Activated CD8-positive, alpha-beta memory T cell treated with anti-CD3 and anti-CD28 coated beads for 1 hour (primary cell): ENCODE results near the gene ENOX1.
"Not testable (repeated sequence)": the region's sequence is repeated elsewhere in the genome, so short reads cannot be mapped to it uniquely, and the experiment has no call there.

Experiments
- DNase-seq, 2 donors: peaks; one replicate each; pipeline ENCODE4 v3.0.0-alpha.2; 2020; ENCODE audit warnings: low read depth in 1 of 2; ENCODE audit errors: extremely low read depth in 1 of 2

ENOX1 gene

DNA sequence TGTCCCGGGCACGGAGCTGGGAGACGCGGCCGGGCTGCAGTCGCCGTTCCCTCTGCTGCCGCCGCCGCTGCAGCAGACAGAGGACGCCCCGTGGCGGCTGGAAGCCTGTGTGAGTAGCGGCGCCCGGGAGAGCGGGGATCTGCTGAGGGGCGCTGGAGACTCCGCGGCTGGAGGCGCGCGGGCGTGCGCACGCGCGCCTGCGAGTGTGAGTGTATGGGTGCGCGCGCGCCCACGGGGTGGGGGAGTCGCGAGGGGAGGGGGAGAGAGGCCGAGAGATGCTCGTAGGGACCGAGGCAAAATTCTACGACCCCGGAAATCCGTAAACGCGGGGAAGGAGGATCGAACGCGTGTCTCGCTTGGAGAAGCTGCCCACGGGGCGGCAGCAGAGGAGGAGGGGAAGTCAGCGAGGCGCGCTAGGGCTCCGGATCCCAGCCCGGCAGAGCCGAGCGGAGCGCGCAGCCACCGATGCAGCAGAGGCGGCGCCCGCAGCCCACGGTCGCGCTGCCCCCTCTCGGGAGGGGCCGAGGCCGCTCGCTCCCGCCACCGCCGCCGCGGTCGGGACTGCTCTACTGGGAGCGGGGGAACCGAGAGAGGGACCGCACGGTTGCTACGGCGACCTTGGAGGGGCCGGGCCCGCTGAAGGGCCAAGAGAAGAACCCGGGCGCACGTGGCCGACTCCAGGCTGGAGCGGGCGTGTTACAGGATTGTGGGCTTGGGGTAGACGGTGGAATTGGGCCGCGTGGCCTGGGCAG, at the start of gene ENOX1:
Gene ENOX1 (minus strand): TSS at position 207 of the 752 bp plus-strand sequence.
- no peak for DNase-seq

DNA sequence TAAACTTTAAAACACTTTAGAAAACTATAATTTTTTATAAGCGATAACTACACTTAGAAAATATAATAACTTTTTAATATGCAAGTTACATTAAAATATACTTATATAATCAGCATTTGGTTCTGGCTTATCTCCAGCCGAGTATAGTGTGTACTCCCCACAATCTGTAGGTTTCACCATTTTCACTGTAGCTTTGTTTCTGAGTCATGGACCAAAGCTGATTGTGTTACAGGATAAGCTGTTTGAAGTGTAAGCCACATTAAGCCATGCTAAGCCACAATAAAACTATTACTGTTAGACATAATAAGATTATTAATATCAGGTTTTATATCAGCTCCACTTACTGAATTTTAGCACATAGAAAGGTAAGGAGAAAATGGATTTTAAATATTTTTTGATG, 48.9 kb upstream of the ENOX1 start:
- DNase-seq: no peak

DNA sequence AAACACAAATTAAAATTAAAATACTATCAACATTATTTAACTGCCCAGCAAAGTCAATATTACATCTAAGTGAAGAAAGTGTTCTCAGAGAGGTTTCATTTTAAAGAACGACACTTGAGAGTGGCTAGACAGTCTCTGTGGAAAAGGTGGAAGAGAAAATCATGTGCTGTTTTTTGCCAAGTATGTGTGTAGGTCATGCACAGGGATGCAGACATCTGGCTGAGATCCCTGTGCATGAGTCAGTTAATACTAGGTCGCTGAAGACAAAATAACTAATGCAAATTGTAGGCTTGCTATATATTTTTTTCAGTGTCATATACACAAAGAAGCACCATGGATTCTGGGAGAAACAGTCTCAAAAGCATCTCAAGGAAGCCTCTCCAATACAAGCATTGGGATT, 44.3 kb upstream of the ENOX1 start:
- DNase-seq: no peak

DNA sequence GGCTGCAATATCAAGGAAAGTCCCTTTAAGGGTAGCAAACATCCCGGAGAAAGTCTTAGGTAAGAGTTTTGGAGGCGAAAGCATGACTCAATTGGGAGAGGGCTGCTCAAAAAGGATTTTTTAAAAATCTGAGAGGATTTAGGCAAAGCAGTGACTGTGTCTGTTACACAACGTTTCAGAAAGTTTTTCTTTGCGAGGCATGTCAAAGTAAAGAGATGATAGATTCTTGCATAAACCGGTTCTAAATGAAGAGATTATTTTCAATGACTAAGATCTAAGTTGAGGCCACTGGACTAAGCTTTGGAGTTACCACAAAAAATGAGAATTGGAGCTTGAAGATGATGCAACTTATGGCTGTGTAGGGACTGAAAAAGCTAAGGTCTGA, 43.7 kb upstream of the ENOX1 start:
- no peak for DNase-seq

DNA sequence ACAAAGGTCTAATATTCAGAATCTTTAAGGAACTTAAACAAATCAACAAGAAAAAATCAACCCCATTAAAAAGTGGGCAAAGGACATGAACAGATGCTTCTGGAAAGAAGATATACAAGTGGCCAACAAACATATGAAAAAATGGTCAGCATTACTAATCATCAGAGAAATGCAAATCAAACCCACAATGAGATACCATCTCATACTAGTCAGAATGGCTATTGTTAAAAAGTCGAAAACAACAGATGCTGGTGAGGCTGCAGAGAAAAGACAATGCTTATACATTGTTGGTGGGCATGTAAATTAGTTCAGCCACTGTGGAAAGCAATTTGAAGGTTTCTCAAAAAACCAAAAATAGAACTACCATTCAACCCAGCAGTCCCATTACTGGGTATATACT, 37.9 kb upstream of the ENOX1 start:
- DNase-seq: not testable (repeated sequence)

DNA sequence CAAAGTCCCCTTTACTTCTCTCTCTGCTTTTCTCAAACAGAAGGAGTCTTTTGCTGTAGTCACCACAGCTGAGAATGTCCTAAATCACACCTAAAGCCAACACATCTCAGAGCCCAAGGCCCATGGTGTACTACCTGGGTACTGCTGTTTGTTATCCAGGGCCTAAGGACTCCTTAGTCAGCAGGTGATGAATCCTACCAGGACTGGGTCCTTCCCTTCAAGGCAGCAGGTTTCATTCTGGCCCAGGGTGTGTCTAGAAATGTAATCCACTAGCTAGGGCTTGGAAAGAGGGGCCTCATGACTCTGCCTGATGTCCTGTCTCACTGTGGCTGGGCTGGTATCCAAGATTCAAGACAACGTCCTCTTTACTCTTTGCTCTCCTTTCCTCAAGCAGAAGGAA, 36.2 kb upstream of the ENOX1 start:
- no peak for DNase-seq

DNA sequence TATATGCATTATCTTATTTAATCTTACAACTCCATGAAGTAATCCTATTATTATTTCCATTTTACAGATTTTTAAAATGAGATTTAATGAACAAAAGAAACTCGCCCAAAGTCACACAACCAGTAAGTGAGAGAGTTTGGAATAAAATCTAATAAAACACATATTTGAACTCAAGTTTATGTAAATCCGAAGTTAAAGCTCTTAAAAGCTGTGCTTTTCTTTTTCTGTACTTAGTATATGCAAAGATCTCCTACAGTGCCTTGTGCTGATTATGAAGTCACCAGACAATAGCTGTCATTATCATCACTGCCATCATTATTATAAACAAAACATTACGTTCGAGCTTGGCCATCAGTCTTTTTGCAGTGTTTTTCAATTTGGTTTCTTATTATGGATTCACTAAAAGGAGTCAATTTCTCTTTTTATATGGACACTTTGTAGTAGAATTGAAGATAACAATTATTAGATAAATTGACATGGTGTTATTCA, 29.7 kb upstream of the ENOX1 start:
- DNase-seq: no peak

DNA sequence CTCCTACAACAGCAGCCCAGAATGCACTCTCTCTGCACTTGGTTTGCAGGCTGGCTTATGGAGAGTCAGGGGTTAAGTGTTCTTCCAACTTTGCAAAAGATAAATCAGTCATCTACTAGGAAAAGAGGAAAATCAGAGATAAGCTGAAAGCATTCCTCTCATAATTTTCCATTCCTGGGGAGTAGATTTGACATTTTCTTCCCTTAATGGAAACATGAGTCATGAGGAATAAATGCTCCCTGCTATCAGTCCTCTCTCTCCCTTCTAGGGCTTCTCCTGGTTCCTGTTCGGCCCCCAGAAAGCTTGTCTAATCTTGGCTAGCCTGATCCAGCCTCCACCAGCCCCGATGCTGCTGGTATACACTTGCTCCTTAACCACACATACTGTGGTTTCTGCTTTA, 28.4 kb upstream of the ENOX1 start:
- DNase-seq: no peak

DNA sequence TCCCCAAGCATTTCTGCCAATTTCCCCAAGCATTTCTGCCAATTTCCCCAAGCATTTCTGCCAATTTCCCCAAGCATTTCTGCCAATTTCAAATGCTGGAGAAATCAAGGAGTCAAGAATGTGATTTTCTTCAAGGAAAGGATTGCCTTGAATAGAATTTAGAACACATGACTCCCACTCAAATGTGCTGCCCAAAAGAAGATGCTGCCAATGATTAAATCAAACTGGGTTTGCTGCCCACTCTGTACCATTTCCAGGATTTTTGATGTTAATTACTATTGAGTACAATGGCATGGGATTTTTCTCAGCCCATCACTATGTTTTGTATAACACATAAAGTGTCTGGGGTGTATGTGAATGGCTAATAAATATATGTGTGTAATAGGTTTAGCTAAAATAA, 21.9 kb upstream of the ENOX1 start:
- no peak for DNase-seq

DNA sequence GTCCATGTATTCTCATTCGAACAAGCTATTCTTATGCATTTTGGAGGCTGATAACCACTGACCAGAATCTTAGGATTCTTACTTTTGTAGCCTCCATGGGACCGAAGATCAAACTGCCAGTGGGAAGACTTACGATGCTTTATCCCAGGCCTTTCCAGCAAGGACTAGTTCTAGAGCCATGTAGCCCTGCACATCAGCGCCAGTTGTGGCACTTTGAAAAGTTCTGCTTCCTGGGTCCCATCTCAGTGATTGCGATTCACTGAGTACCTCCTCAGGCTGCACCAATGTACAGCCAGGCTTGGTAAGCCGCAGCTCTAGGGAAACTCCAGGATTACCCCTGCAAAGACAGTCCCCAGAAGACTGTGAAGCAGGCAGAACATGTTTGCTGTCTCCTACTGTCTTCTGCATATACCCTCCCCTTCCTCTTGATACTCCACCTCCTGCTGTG, 18.9 kb upstream of the ENOX1 start:
- no peak for DNase-seq

DNA sequence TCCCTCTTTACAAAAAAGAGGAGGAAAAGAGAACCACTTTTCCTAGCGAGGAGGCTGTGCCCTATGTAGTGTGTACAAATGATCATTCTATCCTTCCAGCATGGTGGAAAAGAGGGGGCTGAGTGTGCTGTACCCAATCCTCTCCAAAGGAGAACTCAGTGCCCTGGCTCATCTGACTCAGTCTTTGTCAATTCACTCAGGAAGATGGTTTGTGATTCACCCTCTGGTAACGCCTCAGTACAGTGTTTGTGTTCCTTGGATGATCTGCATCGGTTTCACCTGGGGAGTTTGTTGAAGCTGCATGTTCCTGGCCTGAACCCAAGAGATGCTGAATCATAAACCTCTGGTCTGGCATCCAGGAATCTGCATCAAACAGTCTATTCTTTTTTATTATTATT, 18.3 kb upstream of the ENOX1 start:
- DNase-seq: no peak

DNA sequence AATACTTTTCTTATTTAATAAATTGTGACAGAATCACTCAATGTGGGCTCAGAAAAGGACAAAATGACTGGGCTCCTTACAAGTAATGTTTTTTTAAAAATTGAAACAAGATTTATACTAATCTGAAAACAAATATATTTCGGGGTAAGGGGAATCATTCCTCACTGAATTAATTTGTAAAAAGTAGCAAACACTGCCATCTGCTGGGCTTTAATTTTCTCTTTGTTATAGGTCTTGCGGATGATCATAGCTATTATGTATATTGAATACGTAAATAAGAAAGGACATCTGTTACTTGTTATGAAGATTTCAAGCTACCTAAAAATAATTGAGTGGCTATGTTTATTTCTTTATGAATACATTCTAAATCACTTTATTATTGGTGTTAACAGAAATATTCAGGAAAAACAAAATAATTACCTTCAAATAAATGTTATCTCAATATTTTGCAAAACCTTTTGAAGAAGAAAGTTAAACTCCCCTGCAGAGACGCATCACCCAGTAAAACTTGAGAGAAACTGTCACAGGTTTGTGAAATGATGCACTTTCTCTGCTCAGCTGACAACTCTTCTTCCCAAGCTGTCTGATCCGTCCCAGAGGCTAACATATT, 17.8 kb upstream of the ENOX1 start:
- no peak for DNase-seq

DNA sequence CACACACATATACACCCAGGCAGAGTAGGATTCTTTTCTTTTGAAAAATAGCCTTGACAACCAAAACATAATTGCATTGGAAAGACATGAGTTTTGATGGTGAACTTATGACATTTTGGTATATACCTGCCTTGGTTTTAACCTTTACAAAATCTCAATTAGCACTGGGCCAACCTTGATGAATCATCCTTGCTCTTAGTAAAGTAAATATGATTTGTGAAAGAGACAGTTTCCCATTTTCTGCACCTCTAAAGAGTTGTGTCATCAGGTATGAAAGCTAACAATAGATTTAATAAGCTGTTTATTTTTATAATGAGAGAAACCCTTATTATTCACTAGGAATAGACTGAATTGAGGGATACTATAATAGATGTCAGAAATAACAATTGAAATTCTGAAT, 15.7 kb upstream of the ENOX1 start:
- DNase-seq: no peak

DNA sequence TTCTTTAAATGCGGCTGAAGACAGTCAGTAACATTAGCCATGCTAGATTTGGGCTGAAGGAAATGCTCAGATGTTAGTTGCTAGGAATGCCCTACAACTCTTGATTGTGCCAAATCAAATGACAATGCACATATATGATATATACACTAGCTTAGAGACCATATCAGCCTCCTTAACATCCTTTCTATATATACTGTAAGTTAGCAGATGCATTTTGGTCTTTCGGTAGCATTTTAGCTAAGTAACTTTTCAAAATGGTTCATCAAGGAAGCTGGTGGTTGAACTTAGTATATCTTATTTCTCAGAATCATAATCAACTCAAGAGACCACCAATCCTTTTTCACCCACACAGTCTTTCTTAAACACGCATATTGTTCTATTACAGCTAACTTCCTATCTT, 14.1 kb upstream of the ENOX1 start:
- no peak for DNase-seq

DNA sequence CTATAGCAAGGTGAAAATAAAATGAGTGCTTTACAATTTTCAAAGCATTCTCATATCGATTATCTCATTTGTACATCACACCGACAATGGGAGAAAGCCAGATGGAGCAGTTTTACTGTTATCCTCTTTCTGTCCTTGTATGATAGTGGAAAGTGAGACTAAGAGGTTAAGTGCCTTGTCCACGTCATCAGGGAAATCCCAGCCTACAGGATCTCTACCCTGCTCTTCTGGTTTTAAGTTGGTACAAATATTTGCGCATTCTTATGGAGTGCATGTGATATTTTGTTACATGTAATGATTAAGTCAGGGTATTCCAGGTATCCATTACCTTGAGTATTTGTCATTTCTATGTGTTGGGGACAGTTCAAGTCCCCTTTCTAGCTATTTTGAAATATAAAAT, 12.4 kb upstream of the ENOX1 start:
- DNase-seq: no peak

DNA sequence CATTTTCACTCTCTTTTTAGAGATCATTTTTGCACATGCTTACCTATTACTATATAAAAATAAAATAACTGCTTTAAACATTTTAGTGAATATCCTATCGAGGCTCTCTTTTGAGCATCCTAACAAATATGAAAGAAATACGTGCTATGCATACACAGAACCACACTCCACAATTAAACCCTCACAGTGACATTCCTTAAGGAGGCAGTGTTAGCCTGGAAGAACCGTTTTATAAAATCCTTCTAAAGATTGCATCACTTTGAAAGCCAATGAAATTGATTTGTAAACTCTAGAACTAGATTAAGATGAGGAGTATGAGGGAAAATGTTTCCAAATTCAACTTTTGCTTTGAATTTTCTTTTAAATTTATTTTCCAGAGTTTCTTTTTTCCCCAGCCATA, 11.1 kb upstream of the ENOX1 start:
- DNase-seq: no peak

DNA sequence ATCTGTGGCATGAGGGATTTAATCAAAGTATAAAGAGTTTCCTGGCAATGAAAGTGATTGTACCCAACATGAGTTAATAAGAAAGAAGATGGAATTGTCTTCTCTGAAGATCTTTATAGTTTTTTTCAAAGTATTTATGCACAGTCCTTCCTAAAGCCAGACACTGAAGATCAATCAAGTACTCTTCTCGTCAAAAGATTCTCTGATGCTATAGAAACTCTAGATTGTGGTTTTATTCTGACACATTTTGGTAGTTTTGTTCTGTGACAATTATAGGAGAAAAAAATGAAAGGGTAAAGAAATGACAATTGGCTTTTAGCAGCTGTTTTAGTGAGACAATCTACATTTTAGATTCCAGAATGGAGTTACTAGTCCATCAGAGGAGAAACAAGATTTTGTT, 10.4 kb upstream of the ENOX1 start:
- DNase-seq: no peak

DNA sequence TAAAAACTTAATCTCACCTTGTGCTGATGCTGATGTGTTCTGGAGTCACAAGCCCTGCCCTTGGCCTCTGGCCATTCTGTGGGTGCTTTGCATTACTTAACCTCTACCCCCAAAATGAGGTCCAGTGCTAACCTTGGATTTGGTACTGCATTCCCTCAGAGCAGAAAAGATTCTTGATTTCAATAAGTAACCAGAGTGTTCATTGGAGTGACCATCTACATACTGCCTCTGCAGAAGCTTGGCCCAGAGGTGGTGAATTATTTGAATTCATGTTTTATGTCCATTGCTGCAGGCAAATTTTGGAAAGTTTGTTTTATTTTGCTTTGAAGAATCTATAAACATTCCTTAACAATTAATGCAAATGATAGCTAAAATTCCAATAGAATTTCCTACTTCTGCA, 7.6 kb upstream of the ENOX1 start:
- DNase-seq: no peak

DNA sequence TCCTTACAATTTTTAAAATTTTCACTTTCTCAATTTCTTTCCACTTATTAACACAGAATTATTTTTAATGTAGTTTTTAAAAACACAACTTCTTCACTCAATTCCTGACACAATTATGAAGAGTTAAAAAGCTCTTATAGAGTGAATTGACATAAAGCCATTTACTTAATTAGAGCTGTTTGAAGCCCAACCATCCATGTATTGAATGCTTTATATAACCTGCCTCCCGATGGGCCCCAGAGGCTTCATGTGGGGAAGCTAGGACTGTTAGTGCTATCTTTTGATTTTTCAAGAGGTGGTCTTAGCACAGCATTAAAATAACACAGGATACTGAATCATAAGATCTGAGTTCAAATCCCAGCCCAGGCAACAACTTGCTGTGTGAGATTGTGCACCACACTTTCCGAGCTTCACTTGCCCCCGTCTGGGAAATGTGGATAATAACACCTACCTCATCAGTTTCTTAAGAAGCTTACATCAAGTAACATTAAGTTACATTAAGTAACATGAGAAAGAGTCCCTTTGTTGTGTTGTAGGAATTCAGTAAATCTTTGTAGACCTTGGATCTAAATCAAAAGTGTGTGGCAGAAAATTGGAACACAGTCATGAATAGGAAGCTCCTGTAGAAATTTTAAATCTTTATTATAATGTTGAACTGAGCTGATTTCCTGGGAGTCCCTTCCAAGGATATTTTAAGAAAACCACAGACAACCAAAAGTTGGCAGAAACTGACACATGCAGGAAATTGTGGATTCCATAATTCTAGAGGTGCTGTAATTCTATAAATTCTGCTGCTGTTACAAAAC, 5.5 kb upstream of the ENOX1 start:
- DNase-seq: no peak

DNA sequence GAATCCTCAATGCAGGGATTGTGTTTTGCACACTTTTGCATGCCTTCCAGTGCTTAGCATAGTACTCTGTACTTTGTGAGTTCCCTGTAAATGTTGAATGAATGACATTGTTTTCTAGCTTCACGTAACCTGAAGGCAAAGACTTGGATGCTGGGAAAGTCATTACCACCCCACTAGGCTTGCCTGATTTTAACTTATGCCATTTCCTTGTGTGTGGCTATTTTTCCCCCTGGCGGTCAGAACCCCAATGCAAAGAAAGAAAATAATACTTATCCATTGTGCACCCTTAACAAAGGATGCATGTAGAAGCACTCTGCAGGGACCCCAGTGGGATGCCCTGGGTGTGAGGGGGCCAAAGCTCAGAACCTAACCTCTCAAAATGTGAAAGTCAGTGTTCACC, 1.2 kb upstream of the ENOX1 start:
- DNase-seq: no peak

DNA sequence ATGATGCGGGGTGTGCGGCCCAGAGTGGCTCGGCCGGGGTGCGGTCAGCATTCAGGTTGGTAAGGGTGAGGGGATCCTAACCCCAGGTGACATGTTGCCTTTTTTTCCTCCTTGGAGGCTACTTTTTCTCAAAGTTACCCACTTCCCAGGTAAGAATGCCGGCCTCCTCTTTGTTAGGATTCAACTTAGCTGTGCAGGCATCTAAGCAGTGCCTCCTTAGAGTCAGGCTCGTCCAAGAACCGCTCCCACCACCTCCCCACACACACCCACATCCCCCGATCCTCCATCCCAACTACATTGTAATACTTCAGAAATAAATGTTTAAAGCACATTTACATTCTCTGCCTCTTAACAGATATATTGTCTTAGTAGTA, 733 bp upstream of the ENOX1 start:
- DNase-seq: no peak

DNA sequence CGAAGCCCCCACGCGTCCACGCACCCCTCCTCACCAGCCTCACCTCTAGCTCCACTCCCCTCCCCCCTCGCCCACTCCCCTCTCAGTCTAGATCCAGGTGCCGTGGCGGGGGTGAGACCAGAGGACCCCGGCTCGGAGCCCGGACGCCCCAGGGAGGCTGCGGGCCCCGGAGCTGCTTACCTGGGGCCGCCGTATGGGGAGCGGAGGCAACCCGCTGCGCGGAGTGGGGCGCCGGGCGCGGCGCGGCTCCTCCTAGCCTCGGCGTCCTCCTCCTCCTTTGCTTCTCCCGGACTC, 353 bp downstream of the ENOX1 start:
- DNase-seq: no peak
